NK-92 (cell line): Measurements from ENCODE around the gene SEMA4B.
"Not testable (repeated sequence)": the region's sequence is repeated elsewhere in the genome, so short reads cannot be mapped to it uniquely, and the experiment has no call there.

ENCODE experiments used
- DNase-seq: peaks from one replicate; lab custom pipeline; 2025; ENCODE audit not compliant: unreplicated experiment; lab: John Stamatoyannopoulos, UW

SEMA4B gene

GRCh38 chr15:90201130-90201943 is at the start of gene SEMA4B:
Gene SEMA4B, plus strand, starts transcription at chr15:90201330. Its CDS starts 249 bp downstream, at chr15:90201579.
- DNase-seq = no peak

- no peak for DNase-seq
These were observed 49.0 kb upstream of the SEMA4B start for GRCh38 chr15:90151989-90152645.

GRCh38 chr15:90153658-90154057 is 47.5 kb upstream of the SEMA4B start:
- DNase-seq = no peak

- no peak for DNase-seq
These were observed 46.9 kb upstream of the SEMA4B start for GRCh38 chr15:90154246-90154645.

- DNase-seq = no peak
These were observed 46.1 kb upstream of the SEMA4B start for GRCh38 chr15:90154861-90155626.

- no peak for DNase-seq
These were observed 41.9 kb upstream of the SEMA4B start for GRCh38 chr15:90159213-90159612.

GRCh38 chr15:90160781-90161727 is 40.1 kb upstream of the SEMA4B start:
- DNase-seq = no peak

GRCh38 chr15:90161950-90162361 is 39.2 kb upstream of the SEMA4B start:
- no peak for DNase-seq

GRCh38 chr15:90162956-90163355 is 38.2 kb upstream of the SEMA4B start:
- no peak for DNase-seq

- DNase-seq = not testable (repeated sequence)
These were observed 36.9 kb upstream of the SEMA4B start for GRCh38 chr15:90164239-90164638.

GRCh38 chr15:90165157-90165556 is 36.0 kb upstream of the SEMA4B start:
- no peak for DNase-seq

GRCh38 chr15:90165659-90166489 is 35.3 kb upstream of the SEMA4B start:
- DNase-seq = no peak

- DNase-seq = no peak
These were observed 34.0 kb upstream of the SEMA4B start for GRCh38 chr15:90167121-90167520.

GRCh38 chr15:90171623-90172022 is 29.5 kb upstream of the SEMA4B start:
- no peak for DNase-seq

GRCh38 chr15:90173372-90173771 is 27.8 kb upstream of the SEMA4B start:
- DNase-seq = no peak

GRCh38 chr15:90174140-90174875 is 26.8 kb upstream of the SEMA4B start:
- no peak for DNase-seq

- no peak for DNase-seq
These were observed 24.1 kb upstream of the SEMA4B start for GRCh38 chr15:90177012-90177411.

- no peak for DNase-seq
These were observed 22.4 kb upstream of the SEMA4B start for GRCh38 chr15:90178468-90179435.
